ENCODE measurements around the gene MYO19.
"Not testable (repeated sequence)": the region's sequence is repeated elsewhere in the genome, so short reads cannot be mapped to it uniquely, and the experiment has no call there.

MYO19 gene

DNA sequence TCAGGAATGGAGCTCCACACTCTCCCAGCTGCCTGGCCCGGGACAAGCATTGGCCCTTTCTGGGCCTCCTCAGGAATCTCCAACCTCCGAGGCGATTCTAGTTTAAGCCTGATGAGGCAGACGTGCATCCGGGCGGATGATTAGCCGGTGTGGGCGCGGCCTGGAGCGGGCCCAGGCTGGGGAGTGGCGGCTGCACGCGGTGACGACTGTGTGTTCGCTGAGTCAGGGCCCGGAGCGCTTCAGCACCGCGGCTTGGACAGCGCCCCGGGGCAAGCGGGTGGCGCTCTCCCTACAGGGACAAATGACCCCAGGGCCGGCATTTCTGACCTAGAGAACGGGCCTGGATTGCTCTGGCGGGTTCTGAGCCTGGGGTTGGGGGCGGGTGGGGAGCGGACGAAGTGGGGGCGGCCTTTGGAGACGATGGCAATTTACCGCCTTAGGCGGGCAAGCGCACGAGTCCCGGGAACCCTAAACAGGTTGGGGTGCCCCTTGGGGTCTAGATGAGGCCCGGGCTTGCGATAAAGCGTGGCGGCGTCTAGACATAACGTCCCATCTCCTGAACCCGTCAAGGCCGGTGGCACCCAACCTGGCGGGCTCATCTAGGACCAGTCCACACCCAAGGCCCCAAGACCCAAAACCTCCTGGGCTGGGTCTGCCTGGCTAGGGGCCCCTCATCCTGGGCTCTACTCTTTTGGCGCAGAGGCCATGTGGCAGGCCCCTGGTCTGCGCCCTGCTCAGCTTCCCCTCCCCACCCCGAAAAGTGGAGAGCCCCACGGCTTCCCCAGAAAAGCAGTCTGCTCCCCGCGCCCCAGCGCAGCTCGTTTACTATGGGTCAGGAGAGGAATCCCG, 70.5 kb downstream of the MYO19 start:
- DNase-seq (ENCODE audit: low read depth) = no peak
- H3K4me3 ChIP-seq (ENCODE audit: low read depth, low read length) = no peak overlapping the region

GRCh38 chr17:36461330-36462110, 73.1 kb downstream of the MYO19 start:
- no peak for TF ChIP-seq CTCF (IDR thresholded peaks at IDR 0.05; ENCODE audit: low read depth, low read length, missing control alignments)
- no peak for DNase-seq (ENCODE audit: low read depth)
- no peak overlapping the region for H3K4me3 ChIP-seq (ENCODE audit: low read depth, low read length)

More for the DNA sequence above, 70.5 kb downstream of the MYO19 start:
- TF ChIP-seq CTCF (IDR thresholded peaks at IDR 0.05; ENCODE audit: low read depth, low read length, missing control alignments) = no peak

- TF ChIP-seq CTCF (IDR thresholded peaks at IDR 0.05; ENCODE audit: low read depth, low read length, missing control alignments) = no peak
- no peak overlapping the region for H3K4me3 ChIP-seq (ENCODE audit: low read depth, low read length)
- DNase-seq (ENCODE audit: low read depth) = no peak
These were observed 74.3 kb downstream of the MYO19 start for GRCh38 chr17:36460265-36460937.

GRCh38 chr17:36459601-36460000, 75.1 kb downstream of the MYO19 start:
- TF ChIP-seq CTCF (IDR thresholded peaks at IDR 0.05; ENCODE audit: low read depth, low read length, missing control alignments) = no peak
- H3K4me3 ChIP-seq (ENCODE audit: low read depth, low read length) = no peak overlapping the region

GRCh38 chr17:36459045-36459444, 75.6 kb downstream of the MYO19 start:
- H3K4me3 ChIP-seq (ENCODE audit: low read depth, low read length) = no peak overlapping the region
- TF ChIP-seq CTCF (IDR thresholded peaks at IDR 0.05; ENCODE audit: low read depth, low read length, missing control alignments) = no peak
- no peak for DNase-seq (ENCODE audit: low read depth)

More at GRCh38 chr17:36459601-36460000, 75.1 kb downstream of the MYO19 start:
- DNase-seq (ENCODE audit: low read depth) = no peak

- H3K4me3 ChIP-seq (ENCODE audit: low read depth, low read length); DNase-seq (ENCODE audit: low read depth): not testable (repeated sequence)
These were observed 77.0 kb downstream of the MYO19 start for GRCh38 chr17:36457701-36458100.

DNA sequence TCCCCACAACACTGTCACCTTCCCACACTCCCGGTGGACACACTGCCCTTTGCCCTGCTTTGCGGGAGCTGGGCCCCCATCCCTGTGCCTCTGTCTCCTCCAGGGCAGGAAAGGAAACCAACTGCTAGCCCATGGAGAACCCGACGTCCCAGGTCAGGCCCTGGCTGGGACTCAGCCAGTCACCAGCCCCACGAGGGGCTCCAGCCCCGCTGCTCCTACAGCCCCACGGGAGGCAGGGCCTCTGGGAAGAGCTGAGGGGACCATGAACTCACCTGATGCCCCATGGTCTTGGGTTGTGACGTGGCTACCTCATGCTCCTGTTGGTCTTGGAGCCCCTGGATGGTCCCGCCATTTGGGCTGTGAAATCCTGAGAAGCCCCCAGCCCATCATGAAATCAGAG, 81.8 kb downstream of the MYO19 start:
- H3K4me3 ChIP-seq (ENCODE audit: low read depth, low read length); DNase-seq (ENCODE audit: low read depth): not testable (repeated sequence)

DNA sequence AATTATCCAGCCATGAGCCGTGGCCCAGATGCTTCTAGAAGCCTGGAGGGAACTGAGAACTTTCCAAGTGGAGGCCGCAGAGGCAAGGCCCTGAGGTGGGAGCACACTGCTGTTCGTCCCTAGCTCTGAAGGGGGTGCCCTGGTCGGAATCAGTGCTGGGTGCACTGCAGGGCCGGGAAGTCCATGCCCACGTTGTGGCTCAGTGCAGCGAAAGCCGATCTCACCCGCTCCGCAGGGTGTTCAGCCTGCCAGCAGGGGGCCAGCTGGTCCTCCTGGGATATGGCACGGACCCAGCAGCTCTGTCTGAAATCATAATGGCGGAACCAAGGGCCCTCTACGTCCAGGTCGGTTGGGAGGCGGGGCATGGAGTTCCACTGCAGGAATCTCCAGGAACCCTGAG, 84.7 kb downstream of the MYO19 start:
- not testable (repeated sequence) for H3K4me3 ChIP-seq (ENCODE audit: low read depth, low read length); DNase-seq (ENCODE audit: low read depth)
